ENCODE results near the gene MAMSTR.

DNA sequence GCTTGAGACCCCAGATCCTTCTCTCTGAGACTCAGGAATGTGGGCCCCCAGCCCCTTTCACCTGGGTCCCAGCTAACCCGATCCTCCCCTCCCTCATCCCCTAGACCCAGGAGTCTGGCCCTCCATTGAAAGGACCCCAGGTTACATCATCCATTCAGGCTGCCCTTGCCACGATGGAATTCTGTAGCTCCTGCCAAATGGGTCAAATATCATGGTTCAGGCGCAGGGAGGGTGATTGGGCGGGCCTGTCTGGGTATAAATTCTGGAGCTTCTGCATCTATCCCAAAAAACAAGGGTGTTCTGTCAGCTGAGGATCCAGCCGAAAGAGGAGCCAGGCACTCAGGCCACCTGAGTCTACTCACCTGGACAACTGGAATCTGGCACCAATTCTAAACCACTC lies 36.3 kb upstream of the MAMSTR start:
- no peak for TF ChIP-seq POLR2AphosphoS5 (IDR thresholded peaks at IDR 0.05; ENCODE audit: low read depth, low read length)
- TF ChIP-seq, protein P1, sequence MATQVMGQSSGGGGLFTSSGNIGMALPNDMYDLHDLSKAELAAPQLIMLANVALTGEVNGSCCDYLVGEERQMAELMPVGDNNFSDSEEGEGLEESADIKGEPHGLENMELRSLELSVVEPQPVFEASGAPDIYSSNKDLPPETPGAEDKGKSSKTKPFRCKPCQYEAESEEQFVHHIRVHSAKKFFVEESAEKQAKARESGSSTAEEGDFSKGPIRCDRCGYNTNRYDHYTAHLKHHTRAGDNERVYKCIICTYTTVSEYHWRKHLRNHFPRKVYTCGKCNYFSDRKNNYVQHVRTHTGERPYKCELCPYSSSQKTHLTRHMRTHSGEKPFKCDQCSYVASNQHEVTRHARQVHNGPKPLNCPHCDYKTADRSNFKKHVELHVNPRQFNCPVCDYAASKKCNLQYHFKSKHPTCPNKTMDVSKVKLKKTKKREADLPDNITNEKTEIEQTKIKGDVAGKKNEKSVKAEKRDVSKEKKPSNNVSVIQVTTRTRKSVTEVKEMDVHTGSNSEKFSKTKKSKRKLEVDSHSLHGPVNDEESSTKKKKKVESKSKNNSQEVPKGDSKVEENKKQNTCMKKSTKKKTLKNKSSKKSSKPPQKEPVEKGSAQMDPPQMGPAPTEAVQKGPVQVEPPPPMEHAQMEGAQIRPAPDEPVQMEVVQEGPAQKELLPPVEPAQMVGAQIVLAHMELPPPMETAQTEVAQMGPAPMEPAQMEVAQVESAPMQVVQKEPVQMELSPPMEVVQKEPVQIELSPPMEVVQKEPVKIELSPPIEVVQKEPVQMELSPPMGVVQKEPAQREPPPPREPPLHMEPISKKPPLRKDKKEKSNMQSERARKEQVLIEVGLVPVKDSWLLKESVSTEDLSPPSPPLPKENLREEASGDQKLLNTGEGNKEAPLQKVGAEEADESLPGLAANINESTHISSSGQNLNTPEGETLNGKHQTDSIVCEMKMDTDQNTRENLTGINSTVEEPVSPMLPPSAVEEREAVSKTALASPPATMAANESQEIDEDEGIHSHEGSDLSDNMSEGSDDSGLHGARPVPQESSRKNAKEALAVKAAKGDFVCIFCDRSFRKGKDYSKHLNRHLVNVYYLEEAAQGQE (IDR thresholded peaks at IDR 0.05; ENCODE audit: insufficient read depth in 1 of 2, low read depth in 2 of 2, low read length in 2 of 2) = no peak
- TF ChIP-seq TAF1 (IDR thresholded peaks at IDR 0.05; ENCODE audit: borderline replicate concordance, insufficient read depth, low read length) = no peak

All from PFSK-1 (cell line).